HepG2 (cell line): ENCODE measurements around the gene ANKRD39. TPM values are rescaled to one million over a fixed set of nuclear protein-coding genes. Genes with fewer than 3 reads are reported as not detected.
A peak's percentile ranks its signal among the peaks of the same experiment; 100 is the strongest.

Experiments
- ATF7-NPFF ChIP-seq: sonication (generic); formaldehyde crosslinking; IDR thresholded peaks from 2 replicates; pipeline ENCODE4 v1.8.1; 2023; ENCODE audit warnings: mild to moderate bottlenecking, low read depth, missing genetic modification reagents, moderate library complexity
- CREBL2 ChIP-seq: sonication (generic); formaldehyde crosslinking; IDR thresholded peaks from 2 replicates; pipeline ENCODE4 v1.8.1; 2023; ENCODE audit warnings: missing genetic modification reagents, mild to moderate bottlenecking, borderline replicate concordance
- FOXC1 ChIP-seq: sonication (generic); formaldehyde crosslinking; IDR thresholded peaks from 2 replicates; pipeline ENCODE4 v1.8.0; 2022; ENCODE audit warnings: mild to moderate bottlenecking, missing genetic modification reagents, borderline replicate concordance
- GTF2F1 ChIP-seq: fragments of 150-350 bp; IDR thresholded peaks from 2 replicates; pipeline ENCODE4 v1.6.1; 2014; ENCODE audit warnings: low read length
- HOXA7 ChIP-seq: sonication (generic); formaldehyde crosslinking; IDR thresholded peaks from 2 replicates; pipeline ENCODE4 v1.8.1; 2022; ENCODE audit warnings: mild to moderate bottlenecking, missing genetic modification reagents, moderate library complexity
- MZF1 ChIP-seq: sonication (generic); formaldehyde crosslinking; IDR thresholded peaks from 2 replicates; pipeline ENCODE4 v1.8.1; 2023; ENCODE audit warnings: mild to moderate bottlenecking, missing genetic modification reagents, borderline replicate concordance
- NR2F1 ChIP-seq, 2 experiments: fragments of 450-650 bp in 1 of 2; formaldehyde crosslinking in 1 of 2; IDR thresholded peaks; 2 replicates each; pipeline versions ENCODE4 v1.5.0 to v1.6.1; 2016 to 2020; ENCODE audit warnings: mild to moderate bottlenecking in 1 of 2, missing compliant biosample characterization in 1 of 2, missing genetic modification reagents in 1 of 2, moderate library complexity in 1 of 2
- TIGD3 ChIP-seq: sonication (generic); formaldehyde crosslinking; IDR thresholded peaks from 2 replicates; pipeline ENCODE4 v1.5.1; 2020; ENCODE audit warnings: mild to moderate bottlenecking, missing genetic modification reagents, borderline replicate concordance
- ZBTB10 ChIP-seq: sonication (generic); formaldehyde crosslinking; IDR thresholded peaks from 2 replicates; pipeline ENCODE4 v1.4.0; 2020; ENCODE audit warnings: missing genetic modification reagents, borderline replicate concordance
- ZBTB33 ChIP-seq: sonication (generic); formaldehyde crosslinking; IDR thresholded peaks from 2 replicates; pipeline ENCODE4 v1.4.0; 2020; ENCODE audit warnings: missing genetic modification reagents
- ZBTB38 ChIP-seq: sonication (generic); formaldehyde crosslinking; IDR thresholded peaks from 2 replicates; pipeline ENCODE4 v1.5.1; 2020; ENCODE audit warnings: mild to moderate bottlenecking, missing genetic modification reagents
- ZNF138 ChIP-seq: sonication (generic); formaldehyde crosslinking; IDR thresholded peaks from 2 replicates; pipeline ENCODE4 v1.5.0; 2020; ENCODE audit warnings: mild to moderate bottlenecking, low read depth, missing genetic modification reagents
- ZNF367 ChIP-seq: sonication (generic); formaldehyde crosslinking; IDR thresholded peaks from 2 replicates; pipeline ENCODE4 v1.4.0; 2020; ENCODE audit warnings: missing genetic modification reagents, borderline replicate concordance
- ZNF501 ChIP-seq: sonication (generic); formaldehyde crosslinking; IDR thresholded peaks from 2 replicates; pipeline ENCODE4 v1.5.1; 2020; ENCODE audit warnings: mild to moderate bottlenecking, moderate library complexity, missing genetic modification reagents
- polyA plus RNA-seq, 8 experiments: library from polyadenylated mRNA; depleted of rRNA in 3 of 8; stranded (reverse) in 7 of 8; unstranded in 1 of 8; fragments of >200 nt; fragmentation: Illumina TruSeq in 4 of 8; extraction: Trizol in 4 of 8; gene quantifications; 2 replicates each; pipeline versions ENCODE4 v1.2.1 to v1.2.3, GENCODE V29; 2011 to 2016; ENCODE audit warnings: low read depth in 4 of 8, missing spikeins in 1 of 8, mixed read lengths in 1 of 8; ENCODE audit not compliant: insufficient read depth in 1 of 8
- total RNA-seq, 5 experiments: library from RNA; depleted of rRNA; stranded (reverse); fragments of >200 nt; fragmentation: Illumina TruSeq; extraction: Trizol; gene quantifications; 2 replicates each; pipeline ENCODE4 v1.2.3, GENCODE V29; 2016; ENCODE audit warnings: low read depth in 1 of 5

The ANKRD39 gene
- total and polyA plus RNA-seq, 2 of the 13 experiments (the other 11 are each of a cell fraction or from before 2014, with no cell fraction given), result 23.2 to 24.8 TPM

- no peak for TF ChIP-seq TIGD3 (CRISPR knock-in tag)
- TF ChIP-seq ZNF138, result no peak
- TF ChIP-seq ZBTB33, result peak; percentile 62; the same call in 1 of the 2 replicates
- no peak for TF ChIP-seq NR2F1 (CRISPR knock-in tag; IDR thresholded peaks at IDR 0.05)
- TF ChIP-seq ATF7-NPFF, result no peak
- no peak for TF ChIP-seq HOXA7
- TF ChIP-seq ZBTB10, result no peak
- TF ChIP-seq CREBL2 (CRISPR knock-in tag), result no peak
- no peak for TF ChIP-seq ZNF501 (CRISPR knock-in tag)
- TF ChIP-seq MZF1 (CRISPR knock-in tag), result no peak
- TF ChIP-seq ZNF367, result no peak
- TF ChIP-seq FOXC1 (CRISPR knock-in tag), result no peak
- TF ChIP-seq GTF2F1, result no peak
- TF ChIP-seq ZBTB38, result 0 out of 2 replicates have a peak, but pooled peaks have one; percentile 16
- TF ChIP-seq, all 625 proteins: peak for 8
Measured at GRCh38 chr2:96860065-96861029, 2.5 kb upstream of the ANKRD39 start (continued).
